ENCODE data around the gene SYCN.

The SYCN gene

GRCh38 chr19:39209196-39209595 lies 5.1 kb upstream of the SYCN start:
- TF ChIP-seq ZNF274 (IDR thresholded peaks at IDR 0.05; ENCODE audit: low read depth, low read length), result no peak
- H3K4me3 ChIP-seq (ENCODE audit: low read length), result no peak overlapping the region

- TF ChIP-seq ZNF274 (IDR thresholded peaks at IDR 0.05; ENCODE audit: low read depth, low read length), result no peak
Observed at GRCh38 chr19:39208175-39208795, 4.2 kb upstream of the SYCN start.

GRCh38 chr19:39207293-39207836 lies 3.3 kb upstream of the SYCN start:
- TF ChIP-seq ZNF274 (IDR thresholded peaks at IDR 0.05; ENCODE audit: low read depth, low read length), result no peak
- no peak overlapping the region for H3K4me3 ChIP-seq (ENCODE audit: low read length)

More at GRCh38 chr19:39208175-39208795, 4.2 kb upstream of the SYCN start:
- no peak overlapping the region for H3K4me3 ChIP-seq (ENCODE audit: low read length)

- no peak overlapping the region for H3K4me3 ChIP-seq (ENCODE audit: low read length)
- no peak for TF ChIP-seq ZNF274 (IDR thresholded peaks at IDR 0.05; ENCODE audit: low read depth, low read length)
Observed at GRCh38 chr19:39206122-39206521, 2.1 kb upstream of the SYCN start.

GRCh38 chr19:39205449-39205764 lies 1.3 kb upstream of the SYCN start:
- no peak for TF ChIP-seq ZNF274 (IDR thresholded peaks at IDR 0.05; ENCODE audit: low read depth, low read length)

GRCh38 chr19:39202998-39203355 lies 1.1 kb downstream of the SYCN start:
- no peak for TF ChIP-seq ZNF274 (IDR thresholded peaks at IDR 0.05; ENCODE audit: low read depth, low read length)
- H3K4me3 ChIP-seq (ENCODE audit: low read length), result no peak overlapping the region

More at GRCh38 chr19:39205449-39205764, 1.3 kb upstream of the SYCN start:
- no peak overlapping the region for H3K4me3 ChIP-seq (ENCODE audit: low read length)

GRCh38 chr19:39200803-39201115 lies 3.3 kb downstream of the SYCN start:
- no peak overlapping the region for H3K4me3 ChIP-seq (ENCODE audit: low read length)
- no peak for TF ChIP-seq ZNF274 (IDR thresholded peaks at IDR 0.05; ENCODE audit: low read depth, low read length)

- TF ChIP-seq ZNF274 (IDR thresholded peaks at IDR 0.05; ENCODE audit: low read depth, low read length), result no peak
- H3K4me3 ChIP-seq (ENCODE audit: low read length), result no peak overlapping the region
Observed at GRCh38 chr19:39200066-39200802, 3.8 kb downstream of the SYCN start.

- no peak for TF ChIP-seq ZNF274 (IDR thresholded peaks at IDR 0.05; ENCODE audit: low read depth, low read length)
- H3K4me3 ChIP-seq (ENCODE audit: low read length), result no peak overlapping the region
Observed at GRCh38 chr19:39199025-39199424, 5.0 kb downstream of the SYCN start.

- no peak for TF ChIP-seq ZNF274 (IDR thresholded peaks at IDR 0.05; ENCODE audit: low read depth, low read length)
- no peak overlapping the region for H3K4me3 ChIP-seq (ENCODE audit: low read length)
Observed at GRCh38 chr19:39197808-39198207, 6.3 kb downstream of the SYCN start.

GRCh38 chr19:39196860-39197562 lies 7.1 kb downstream of the SYCN start, which contains the start of gene NCCRP1:
Gene NCCRP1, plus strand, starts transcription at chr19:39196964. Its CDS starts 19 bp downstream, at chr19:39196983.
- no peak for TF ChIP-seq ZNF274 (IDR thresholded peaks at IDR 0.05; ENCODE audit: low read depth, low read length)
- no peak within 1 kb of the TSS for H3K4me3 ChIP-seq (ENCODE audit: low read length)

- no peak for TF ChIP-seq ZNF274 (IDR thresholded peaks at IDR 0.05; ENCODE audit: low read depth, low read length)
- H3K4me3 ChIP-seq (ENCODE audit: low read length), result no peak overlapping the region
Observed at GRCh38 chr19:39196320-39196719, 7.7 kb downstream of the SYCN start.

- no peak overlapping the region for H3K4me3 ChIP-seq (ENCODE audit: low read length)
- no peak for TF ChIP-seq ZNF274 (IDR thresholded peaks at IDR 0.05; ENCODE audit: low read depth, low read length)
Observed at GRCh38 chr19:39195755-39196154, 8.3 kb downstream of the SYCN start.

GRCh38 chr19:39194832-39195542 lies 9.1 kb downstream of the SYCN start:
- no peak overlapping the region for H3K4me3 ChIP-seq (ENCODE audit: low read length)
- TF ChIP-seq ZNF274 (IDR thresholded peaks at IDR 0.05; ENCODE audit: low read depth, low read length), result no peak

Measured in GM08714 (cell line).